ENCODE data around the gene MYLK3. TPM values are rescaled to one million over a fixed set of nuclear protein-coding genes. Genes with fewer than 3 reads are reported as not detected.
A peak's percentile ranks its signal among the peaks of the same experiment; 100 is the strongest.
"Not testable (repeated sequence)": the region's sequence is repeated elsewhere in the genome, so short reads cannot be mapped to it uniquely, and the experiment has no call there.

The MYLK3 gene
- total RNA-seq, 4 donors from 2014 or later = 0.20 to 1.0 (median 0.26) TPM

DNA sequence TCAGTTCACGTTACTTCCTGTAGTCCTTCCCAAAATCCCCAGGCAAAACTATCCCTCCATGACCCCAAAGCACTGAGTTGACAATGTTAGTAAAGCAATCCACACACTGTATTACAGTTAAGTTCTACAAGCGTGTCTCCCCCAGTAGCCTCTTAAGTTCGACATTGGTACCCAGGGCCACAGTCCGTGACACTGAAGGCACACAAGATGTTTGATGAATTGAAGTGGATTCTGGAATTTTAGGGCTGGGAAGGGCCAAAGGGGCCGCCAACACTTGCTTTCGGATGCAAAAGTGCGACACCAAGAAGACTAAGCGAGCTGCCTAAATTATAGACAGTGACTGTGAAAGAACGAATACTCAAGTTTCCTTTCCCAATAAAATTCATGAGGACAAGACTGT, 60.7 kb downstream of the MYLK3 start:
- no peak overlapping the region for H3K27ac ChIP-seq
- no peaks in the 10 kb centered on the region for H3K36me3 ChIP-seq
- H3K4me1 ChIP-seq = peaks cover 0 to 61% (median 29%) of the 10 kb centered on the region in 4 donors
- WGBS, 2 donors = 69% methylated on average over 9 of the region's 9 CpGs
- H3K27me3 ChIP-seq = no peaks in the 10 kb centered on the region
- no peaks in the 10 kb centered on the region for H3K9me3 ChIP-seq
- H3K4me3 ChIP-seq = peak overlapping the region in 3 of 4 donors; percentile 74 to 91 (median 89)
- no peak for DNase-seq (ENCODE audit: low spot score in 2 of 2)
- TF ChIP-seq, protein P1, sequence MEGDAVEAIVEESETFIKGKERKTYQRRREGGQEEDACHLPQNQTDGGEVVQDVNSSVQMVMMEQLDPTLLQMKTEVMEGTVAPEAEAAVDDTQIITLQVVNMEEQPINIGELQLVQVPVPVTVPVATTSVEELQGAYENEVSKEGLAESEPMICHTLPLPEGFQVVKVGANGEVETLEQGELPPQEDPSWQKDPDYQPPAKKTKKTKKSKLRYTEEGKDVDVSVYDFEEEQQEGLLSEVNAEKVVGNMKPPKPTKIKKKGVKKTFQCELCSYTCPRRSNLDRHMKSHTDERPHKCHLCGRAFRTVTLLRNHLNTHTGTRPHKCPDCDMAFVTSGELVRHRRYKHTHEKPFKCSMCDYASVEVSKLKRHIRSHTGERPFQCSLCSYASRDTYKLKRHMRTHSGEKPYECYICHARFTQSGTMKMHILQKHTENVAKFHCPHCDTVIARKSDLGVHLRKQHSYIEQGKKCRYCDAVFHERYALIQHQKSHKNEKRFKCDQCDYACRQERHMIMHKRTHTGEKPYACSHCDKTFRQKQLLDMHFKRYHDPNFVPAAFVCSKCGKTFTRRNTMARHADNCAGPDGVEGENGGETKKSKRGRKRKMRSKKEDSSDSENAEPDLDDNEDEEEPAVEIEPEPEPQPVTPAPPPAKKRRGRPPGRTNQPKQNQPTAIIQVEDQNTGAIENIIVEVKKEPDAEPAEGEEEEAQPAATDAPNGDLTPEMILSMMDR (IDR thresholded peaks at IDR 0.05) = no peak
- no peak for TF ChIP-seq POLR2A (IDR thresholded peaks at IDR 0.05)
- TF ChIP-seq EP300 (IDR thresholded peaks at IDR 0.05) = no peak

DNA sequence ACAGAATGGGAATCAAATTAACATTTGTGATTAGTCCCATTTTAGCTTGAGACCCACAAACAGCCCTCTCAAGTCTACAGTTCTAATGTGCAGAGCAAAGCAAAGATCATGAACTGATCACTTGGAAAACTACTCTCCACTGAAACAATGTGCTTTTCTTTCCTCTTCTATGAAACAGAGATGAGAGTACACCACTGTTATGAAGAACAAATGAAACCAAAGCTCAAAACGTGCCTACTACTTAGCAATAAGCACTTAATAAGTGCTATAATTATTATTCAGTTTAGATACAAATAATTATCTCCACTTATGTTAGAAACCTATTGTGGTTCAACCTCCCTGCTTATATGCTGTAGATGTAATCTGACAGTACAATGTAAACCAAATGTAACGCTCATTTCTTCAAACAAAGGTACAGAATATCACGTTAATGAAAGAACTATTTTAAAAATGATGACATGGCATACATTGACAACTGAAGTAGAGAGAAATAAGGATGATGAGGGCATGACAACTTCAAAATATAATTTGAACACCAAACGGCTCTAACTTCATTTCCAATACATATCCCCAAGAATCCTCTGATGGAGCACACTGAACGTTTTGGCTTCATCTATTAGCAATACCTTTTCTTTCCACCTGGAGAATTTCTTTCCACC, 61.2 kb downstream of the MYLK3 start:
- peaks cover 0 to 64% (median 29%) of the 10 kb centered on the region in 4 donors for H3K4me1 ChIP-seq
- DNase-seq (ENCODE audit: low spot score in 2 of 2) = no peak
- no peak overlapping the region for H3K27ac ChIP-seq
- H3K9me3 ChIP-seq = no peaks in the 10 kb centered on the region
- H3K36me3 ChIP-seq = no peaks in the 10 kb centered on the region
- no peaks in the 10 kb centered on the region for H3K27me3 ChIP-seq
- peak overlapping the region in 1 of 4 donors; percentile 89 for H3K4me3 ChIP-seq
- 36 to 47% methylated on average over 5 of the region's 5 CpGs for WGBS, 2 donors
- TF ChIP-seq POLR2A (IDR thresholded peaks at IDR 0.05) = no peak
- no peak for TF ChIP-seq EP300 (IDR thresholded peaks at IDR 0.05)
- TF ChIP-seq, protein P1 (IDR thresholded peaks at IDR 0.05) = no peak

- peaks cover 5 to 27% (median 8%) of the 10 kb centered on the region in 3 donors for H3K36me3 ChIP-seq
- DNase-seq (ENCODE audit: low spot score in 2 of 2) = not testable (repeated sequence)
- 86 to 92% methylated on average over 2 of the region's 2 CpGs for WGBS, 2 donors
These were observed 66.3 kb downstream of the MYLK3 start for GRCh38 chr16:46681867-46682266.

GRCh38 chr16:46677943-46678342, 70.2 kb downstream of the MYLK3 start:
- not testable (repeated sequence) for DNase-seq (ENCODE audit: low spot score in 2 of 2); H3K27me3 ChIP-seq; H3K4me3 ChIP-seq; H3K4me1 ChIP-seq; H3K27ac ChIP-seq; H3K9me3 ChIP-seq
- H3K36me3 ChIP-seq = peaks cover 8 to 65% (median 11%) of the 10 kb centered on the region in 3 donors
- 76 to 81% methylated on average over 1 of the region's 1 CpG for WGBS, 2 donors

More at GRCh38 chr16:46681867-46682266, 66.3 kb downstream of the MYLK3 start:
- not testable (repeated sequence) for H3K27ac ChIP-seq, H3K4me3 ChIP-seq, H3K9me3 ChIP-seq, H3K27me3 ChIP-seq
- peaks cover 0 to 37% (median 12%) of the 10 kb centered on the region in 4 donors for H3K4me1 ChIP-seq

DNA sequence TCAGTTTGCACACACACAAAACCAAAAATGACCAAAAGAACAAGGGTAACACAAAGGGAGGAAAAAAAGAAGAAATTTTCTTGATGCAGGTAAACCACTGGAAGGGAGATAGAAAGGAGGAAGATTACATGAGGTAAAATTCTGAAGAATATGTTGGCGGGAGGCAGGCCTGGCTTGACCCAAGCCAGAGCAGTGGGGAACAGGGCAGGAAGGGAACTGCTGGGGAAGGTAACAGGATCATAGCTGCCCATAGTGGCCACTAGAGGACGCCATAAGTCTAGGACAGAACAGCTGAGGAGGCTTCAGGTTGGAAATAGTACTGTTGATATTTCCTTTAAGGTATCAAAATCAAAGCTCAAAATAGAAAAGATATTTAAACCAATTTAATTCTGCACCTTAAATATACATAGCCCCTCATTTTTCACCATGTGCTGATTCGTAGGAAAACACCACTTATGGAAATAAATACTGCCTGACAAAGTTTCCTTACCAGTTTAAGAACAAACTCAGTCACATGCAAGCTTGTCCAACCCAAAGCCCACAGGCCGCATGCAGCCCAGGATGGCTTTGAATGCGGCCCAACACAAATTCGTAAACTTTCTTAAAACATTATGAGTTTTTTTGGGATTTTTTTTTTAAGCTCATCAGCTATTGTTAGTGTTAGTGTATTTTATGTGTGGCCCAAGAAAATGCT, 74.7 kb downstream of the MYLK3 start:
- H3K4me1 ChIP-seq = no peaks in the 10 kb centered on the region
- TF ChIP-seq POLR2A (IDR thresholded peaks at IDR 0.05) = no peak
- TF ChIP-seq, protein P1 (IDR thresholded peaks at IDR 0.05) = peak; percentile 51 to 84 (median 68)
- no peaks in the 10 kb centered on the region for H3K27me3 ChIP-seq
- no peak overlapping the region for H3K4me3 ChIP-seq
- H3K27ac ChIP-seq = no peak overlapping the region
- H3K9me3 ChIP-seq = no peaks in the 10 kb centered on the region
- peaks cover 3 to 97% (median 10%) of the 10 kb centered on the region in 3 donors for H3K36me3 ChIP-seq
- no peak for DNase-seq (ENCODE audit: low spot score in 2 of 2)
- 64 to 72% methylated on average over 6 of the region's 6 CpGs for whole genome bisulfite sequencing, 2 donors

DNA sequence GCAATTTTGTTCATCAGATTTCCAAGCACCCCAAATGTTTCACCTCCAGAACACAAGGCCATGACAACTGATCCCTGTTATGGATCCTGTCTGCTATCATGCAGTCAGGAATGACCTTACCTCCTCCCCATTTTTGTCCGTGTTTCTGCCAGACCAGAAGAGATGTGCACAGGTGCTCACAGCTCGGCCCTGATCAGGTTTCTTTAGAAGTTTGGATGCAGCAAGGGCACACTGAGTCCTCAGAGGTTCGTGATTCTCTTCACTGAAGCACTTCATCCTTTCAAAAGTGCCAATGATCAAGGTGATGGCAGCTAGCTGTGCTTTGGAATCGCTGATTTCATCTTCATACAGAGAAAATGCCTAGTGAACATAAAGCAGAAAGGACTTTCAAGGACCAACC, 86.0 kb downstream of the MYLK3 start:
- H3K4me3 ChIP-seq = no peak overlapping the region
- H3K27me3 ChIP-seq = no peaks in the 10 kb centered on the region
- peaks cover 5 to 94% (median 14%) of the 10 kb centered on the region in 3 donors for H3K36me3 ChIP-seq
- no peaks in the 10 kb centered on the region for H3K9me3 ChIP-seq
- no peak overlapping the region for H3K27ac ChIP-seq
- 67 to 71% methylated on average over 4 of the region's 4 CpGs for WGBS, 2 donors
- no peak for TF ChIP-seq EP300 (IDR thresholded peaks at IDR 0.05)
- no peak for TF ChIP-seq POLR2A (IDR thresholded peaks at IDR 0.05)
- TF ChIP-seq, protein P1 (IDR thresholded peaks at IDR 0.05) = no peak
- DNase-seq (ENCODE audit: low spot score in 2 of 2) = no peak
- no peaks in the 10 kb centered on the region for H3K4me1 ChIP-seq
